Jurkat, Clone E6-1 (cell line): ENCODE data around the gene SHISA6.

Experiments used
- DNase-seq: peaks from one replicate; pipeline ENCODE4 v3.0.0-alpha.2; 2011; ENCODE audit warnings: low read depth, low spot score
- H3K4me3 ChIP-seq: 2 replicates; pipeline ENCODE4 v1.5.1; 2011; ENCODE audit warnings: mild to moderate bottlenecking, low read length, control low read depth, moderate library complexity

The SHISA6 gene

GRCh38 chr17:11252146-11252545 is 11.1 kb downstream of the SHISA6 start:
- no peak for DNase-seq
- H3K4me3 ChIP-seq = no peak overlapping the region

GRCh38 chr17:11256877-11257276 is 15.9 kb downstream of the SHISA6 start:
- H3K4me3 ChIP-seq = no peak overlapping the region
- no peak for DNase-seq

GRCh38 chr17:11264183-11264871 is 23.3 kb downstream of the SHISA6 start:
- no peak overlapping the region for H3K4me3 ChIP-seq
- DNase-seq = no peak

- no peak overlapping the region for H3K4me3 ChIP-seq
- no peak for DNase-seq
Measured at GRCh38 chr17:11267999-11268575, 27.1 kb downstream of the SHISA6 start.

- DNase-seq = no peak
- H3K4me3 ChIP-seq = no peak overlapping the region
Measured at GRCh38 chr17:11269210-11269609, 28.2 kb downstream of the SHISA6 start.

- DNase-seq = no peak
- H3K4me3 ChIP-seq = no peak overlapping the region
Measured at GRCh38 chr17:11272191-11272590, 31.2 kb downstream of the SHISA6 start.

- no peak overlapping the region for H3K4me3 ChIP-seq
- DNase-seq = no peak
Measured at GRCh38 chr17:11273596-11273995, 32.6 kb downstream of the SHISA6 start.

GRCh38 chr17:11274106-11274505 is 33.1 kb downstream of the SHISA6 start:
- no peak overlapping the region for H3K4me3 ChIP-seq
- no peak for DNase-seq

GRCh38 chr17:11276486-11276885 is 35.5 kb downstream of the SHISA6 start:
- H3K4me3 ChIP-seq = no peak overlapping the region
- DNase-seq = no peak

- DNase-seq = no peak
- H3K4me3 ChIP-seq = no peak overlapping the region
Measured at GRCh38 chr17:11278186-11278991, 37.4 kb downstream of the SHISA6 start.

GRCh38 chr17:11278992-11279270 is 37.9 kb downstream of the SHISA6 start:
- no peak overlapping the region for H3K4me3 ChIP-seq
- DNase-seq = no peak

GRCh38 chr17:11279776-11280344 is 38.8 kb downstream of the SHISA6 start:
- no peak for DNase-seq
- H3K4me3 ChIP-seq = no peak overlapping the region

GRCh38 chr17:11282586-11282985 is 41.6 kb downstream of the SHISA6 start:
- H3K4me3 ChIP-seq = no peak overlapping the region
- DNase-seq = no peak

GRCh38 chr17:11284811-11285210 is 43.8 kb downstream of the SHISA6 start:
- no peak for DNase-seq
- H3K4me3 ChIP-seq = no peak overlapping the region

- H3K4me3 ChIP-seq = no peak overlapping the region
- DNase-seq = no peak
Measured at GRCh38 chr17:11285946-11286345, 44.9 kb downstream of the SHISA6 start.

- no peak overlapping the region for H3K4me3 ChIP-seq
- no peak for DNase-seq
Measured at GRCh38 chr17:11287791-11288190, 46.8 kb downstream of the SHISA6 start.

GRCh38 chr17:11290814-11291213 is 49.8 kb downstream of the SHISA6 start:
- no peak overlapping the region for H3K4me3 ChIP-seq
- DNase-seq = no peak

GRCh38 chr17:11292491-11292890 is 51.5 kb downstream of the SHISA6 start:
- H3K4me3 ChIP-seq = no peak overlapping the region
- no peak for DNase-seq

GRCh38 chr17:11293480-11293879 is 52.5 kb downstream of the SHISA6 start:
- H3K4me3 ChIP-seq = no peak overlapping the region
- no peak for DNase-seq

GRCh38 chr17:11294826-11295225 is 53.8 kb downstream of the SHISA6 start:
- DNase-seq = no peak
- no peak overlapping the region for H3K4me3 ChIP-seq
